Peyer's patch (tissue), 4 donors: ENCODE measurements around the gene PKP3.

Experiments used
- CTCF ChIP-seq, 6 experiments: fragments of 450-650 bp in 4 of 6; fragments of 200-600 bp in 2 of 6; sonication (generic) in 1 of 6; IDR thresholded peaks; one replicate each; pipeline ENCODE4 v1.5.1; 2017 to 2019; ENCODE audit warnings: antibody characterized with exemption in 6 of 6, mild to moderate bottlenecking in 3 of 6, moderate library complexity in 1 of 6
- POLR2A ChIP-seq, 2 donors: fragments of 450-650 bp; IDR thresholded peaks; one replicate each; pipeline ENCODE4 v1.5.1; 2017; ENCODE audit warnings: antibody characterized with exemption in 2 of 2, mild to moderate bottlenecking in 2 of 2, moderate library complexity in 2 of 2

GRCh38 chr11:405323-405953, 11.4 kb downstream of the PKP3 start:
- TF ChIP-seq CTCF (IDR thresholded peaks at IDR 0.05) (no peak), POLR2A (IDR thresholded peaks at IDR 0.05) (no peak)
